GM21619 (cell line): ENCODE measurements around the gene LDLRAP1.

ENCODE experiments used
- ATAC-seq: cut with Tn5 transposase; IDR thresholded peaks from one replicate; pipeline ENCODE4 v1.9.1; 2021; ENCODE audit not compliant: unreplicated experiment

LDLRAP1 gene

GRCh38 chr1:25560788-25561187 lies 17.4 kb downstream of the LDLRAP1 start:
- no peak for ATAC-seq

- ATAC-seq: no peak
Observed at GRCh38 chr1:25561421-25562100, 18.2 kb downstream of the LDLRAP1 start.

DNA sequence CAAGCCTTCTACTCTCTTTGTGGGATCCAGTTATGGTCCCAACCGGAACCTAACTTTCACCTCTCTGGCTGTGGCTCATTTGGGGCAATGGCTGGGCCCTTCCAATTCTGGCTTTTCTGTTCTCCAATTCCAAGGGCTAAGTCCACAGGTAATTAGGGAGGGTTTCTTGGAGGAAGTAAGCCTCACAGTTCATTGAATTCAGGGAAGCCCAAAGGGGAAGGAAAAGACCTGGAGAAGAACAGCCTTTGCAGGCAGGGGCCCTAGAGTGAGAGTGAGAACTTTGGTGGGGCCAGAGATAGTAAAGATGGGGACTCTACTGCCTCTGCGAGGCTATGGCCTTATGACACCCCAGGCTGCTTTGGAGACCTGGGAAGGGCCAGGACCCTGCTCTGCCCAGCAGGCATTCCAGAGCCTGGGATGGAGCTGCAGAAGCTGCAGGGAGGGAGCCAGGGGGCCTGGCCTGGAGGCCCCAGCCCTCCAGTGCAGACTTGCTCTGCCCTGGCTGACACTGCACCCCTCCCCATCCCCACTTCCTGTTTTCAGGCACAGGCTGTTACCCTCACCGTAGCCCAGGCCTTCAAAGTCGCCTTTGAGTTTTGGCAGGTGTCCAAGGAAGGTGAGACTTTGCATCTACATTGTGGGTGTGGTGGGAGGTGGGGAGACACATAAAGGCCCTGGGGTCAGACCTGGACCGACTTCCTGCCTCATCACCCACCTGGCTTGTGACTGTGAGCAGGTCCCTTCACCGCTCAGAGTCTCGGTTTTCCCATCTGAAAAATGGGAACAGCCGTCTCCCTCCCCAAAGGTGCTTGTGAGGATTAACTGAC lies 18.9 kb downstream of the LDLRAP1 start:
- ATAC-seq: peak; percentile 70

DNA sequence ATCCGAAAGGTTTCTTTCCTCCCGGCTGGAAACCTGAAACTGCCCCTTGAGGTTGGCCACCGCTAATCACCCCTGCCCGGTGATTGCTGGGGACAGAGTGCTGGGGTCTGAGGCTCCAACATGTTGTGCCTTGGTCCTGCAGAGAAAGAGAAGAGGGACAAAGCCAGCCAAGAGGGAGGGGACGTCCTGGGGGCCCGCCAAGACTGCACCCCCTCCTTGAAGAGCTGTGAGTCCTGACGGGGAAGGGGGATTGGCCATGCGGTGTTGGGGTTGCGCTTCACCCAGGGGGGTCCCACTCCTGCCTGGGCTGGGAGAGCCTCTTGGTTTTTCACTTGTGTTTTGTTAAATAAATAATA lies 19.5 kb downstream of the LDLRAP1 start:
- no peak for ATAC-seq

DNA sequence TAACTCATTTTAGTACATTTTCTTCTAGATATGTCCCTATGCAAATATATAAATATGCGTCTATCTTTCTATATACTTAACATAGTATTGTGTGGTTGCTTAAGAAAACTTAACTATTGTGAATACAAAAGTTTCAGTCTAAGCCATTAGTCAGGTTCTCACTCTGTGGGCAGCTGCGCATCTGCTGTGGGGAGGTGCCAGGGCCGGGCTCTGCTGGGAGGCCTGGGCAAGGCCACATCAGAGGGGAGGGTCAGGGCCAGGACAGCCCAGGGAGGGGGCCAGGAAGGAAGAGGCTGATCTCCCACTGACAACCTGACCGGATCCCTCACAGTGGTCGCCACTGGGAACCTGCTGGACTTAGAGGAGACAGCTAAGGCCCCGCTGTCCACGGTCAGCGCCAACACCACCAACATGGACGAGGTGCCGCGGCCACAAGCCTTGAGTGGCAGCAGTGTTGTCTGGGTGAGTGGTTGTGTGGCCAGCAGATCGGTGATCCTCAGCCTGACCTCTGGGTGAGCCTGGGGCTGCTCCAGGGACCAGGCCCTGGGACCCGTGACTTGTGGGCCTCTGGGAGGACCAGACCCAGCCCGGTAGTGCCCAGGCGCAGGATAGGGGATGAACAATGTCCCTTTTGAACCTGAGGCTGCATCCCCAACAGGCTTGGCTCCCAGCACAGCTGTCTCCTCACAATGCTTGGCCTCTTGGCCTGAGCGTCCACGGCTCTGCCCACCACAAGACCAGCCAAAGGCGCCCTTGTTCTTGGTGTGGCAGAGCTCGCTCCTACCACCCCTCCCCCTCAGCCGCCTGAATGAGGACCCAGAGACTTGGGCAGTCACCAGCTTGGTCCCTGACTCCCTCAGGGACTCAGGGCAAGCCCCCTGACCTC lies 20.2 kb downstream of the LDLRAP1 start:
- no peak for ATAC-seq

DNA sequence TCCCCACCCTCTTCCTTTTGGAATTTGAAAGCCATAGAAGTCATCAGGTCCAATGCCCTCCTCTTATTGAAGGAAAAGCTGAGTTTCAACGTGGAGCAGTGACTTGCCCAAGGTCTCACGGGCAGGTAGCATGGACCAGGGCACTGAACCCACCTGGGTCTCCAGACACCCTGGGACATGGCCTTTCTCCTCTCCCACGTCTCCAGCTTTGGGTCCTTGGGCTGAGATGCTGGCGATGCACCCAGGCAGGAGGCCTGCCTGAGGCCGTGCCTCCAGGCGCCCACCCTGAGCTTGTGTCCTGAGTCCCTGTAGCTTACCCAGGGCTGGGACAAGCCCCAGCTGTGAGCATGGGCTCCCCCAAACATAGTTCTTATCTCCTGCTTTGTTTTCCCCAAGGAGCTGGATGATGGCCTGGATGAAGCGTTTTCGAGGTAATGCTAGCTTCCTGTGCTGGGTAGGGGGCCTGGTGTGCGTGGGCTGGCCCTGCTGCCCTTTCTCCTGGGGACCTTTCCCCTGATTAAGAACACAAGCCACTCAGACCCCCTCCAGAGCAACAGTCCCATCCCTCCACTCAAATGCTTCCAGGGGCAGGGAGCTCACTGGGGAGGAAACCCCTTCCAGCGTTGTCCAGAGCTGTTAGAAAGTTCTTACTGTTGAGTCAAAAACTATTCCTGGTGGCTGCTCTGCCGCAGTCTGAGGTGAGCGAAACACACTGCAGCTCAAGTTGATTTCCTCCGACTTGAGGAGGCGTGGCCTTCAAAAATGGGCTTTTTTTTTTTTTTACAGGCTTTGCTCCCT lies 21.6 kb downstream of the LDLRAP1 start:
- no peak for ATAC-seq

DNA sequence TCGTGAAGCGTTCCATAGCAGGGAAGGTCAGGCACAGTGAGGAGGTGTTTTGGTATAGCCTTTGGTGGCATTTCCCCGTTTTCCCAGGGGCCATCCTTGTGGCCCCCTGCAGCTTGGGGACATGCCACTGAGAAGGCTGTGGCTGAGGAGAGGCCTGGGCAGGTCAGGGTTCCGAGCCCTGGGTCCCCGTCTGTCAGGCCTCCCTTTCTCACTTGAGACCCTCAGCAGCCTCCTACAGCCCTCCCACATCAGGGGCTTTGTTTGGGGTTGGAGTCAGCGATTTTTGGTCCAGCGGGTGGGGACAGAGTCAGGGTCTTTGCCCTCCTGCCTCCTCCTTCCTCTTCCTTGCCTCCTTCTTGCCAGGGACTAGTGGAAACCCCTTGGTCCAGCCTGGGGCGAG lies 22.2 kb downstream of the LDLRAP1 start:
- no peak for ATAC-seq

DNA sequence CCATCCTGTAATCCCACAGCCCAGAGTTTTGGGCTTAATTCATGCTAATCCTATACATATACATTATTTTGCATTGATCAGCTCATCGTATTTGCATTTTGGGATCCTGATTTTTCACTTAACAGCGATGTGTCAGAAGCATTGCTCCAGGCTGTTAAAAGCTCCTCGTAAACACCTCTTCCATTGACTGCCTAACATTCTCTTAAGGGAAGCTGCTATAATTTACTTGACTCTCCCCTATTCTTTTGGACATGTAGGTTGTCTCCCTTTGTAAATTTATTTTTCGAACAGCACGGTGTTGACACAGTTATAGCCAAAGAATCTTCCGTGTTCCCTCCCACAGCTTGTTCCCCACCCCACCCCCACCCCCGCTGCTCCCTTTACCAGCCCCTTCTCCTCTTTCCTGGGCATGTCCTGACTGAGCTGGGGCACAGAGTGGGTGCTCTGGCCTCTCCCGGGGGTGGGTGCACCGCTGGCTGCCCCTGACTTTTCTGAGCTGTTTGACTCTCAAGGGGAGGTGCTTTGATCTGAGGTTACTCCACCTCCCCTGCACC lies 22.8 kb downstream of the LDLRAP1 start:
- no peak for ATAC-seq

DNA sequence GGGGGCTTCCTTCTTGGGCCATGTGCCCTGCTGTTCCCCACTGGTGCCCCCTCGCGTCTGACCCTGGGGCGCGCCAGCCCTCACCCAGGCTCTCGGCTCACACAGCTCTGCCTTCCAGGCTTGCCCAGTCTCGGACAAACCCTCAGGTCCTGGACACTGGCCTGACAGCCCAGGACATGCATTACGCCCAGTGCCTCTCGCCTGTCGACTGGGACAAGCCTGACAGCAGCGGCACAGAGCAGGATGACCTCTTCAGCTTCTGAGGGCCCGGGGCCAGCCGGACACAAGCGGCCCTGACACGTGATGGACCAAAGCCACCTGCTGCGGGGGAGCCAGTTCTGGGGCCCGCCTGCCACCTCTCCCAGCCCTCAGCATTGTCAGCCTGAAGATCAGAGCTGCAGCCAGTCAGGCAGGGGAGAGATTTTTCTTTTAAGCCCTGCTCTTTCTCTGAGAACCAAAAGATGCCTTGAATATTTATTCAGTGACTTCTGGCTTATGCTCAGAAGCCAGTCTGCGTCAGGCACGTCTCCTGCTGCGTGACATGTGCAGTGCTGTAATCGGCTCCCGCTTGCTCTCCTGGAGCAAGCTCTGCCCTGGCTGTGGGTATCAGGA lies 23.4 kb downstream of the LDLRAP1 start:
- ATAC-seq: no peak

DNA sequence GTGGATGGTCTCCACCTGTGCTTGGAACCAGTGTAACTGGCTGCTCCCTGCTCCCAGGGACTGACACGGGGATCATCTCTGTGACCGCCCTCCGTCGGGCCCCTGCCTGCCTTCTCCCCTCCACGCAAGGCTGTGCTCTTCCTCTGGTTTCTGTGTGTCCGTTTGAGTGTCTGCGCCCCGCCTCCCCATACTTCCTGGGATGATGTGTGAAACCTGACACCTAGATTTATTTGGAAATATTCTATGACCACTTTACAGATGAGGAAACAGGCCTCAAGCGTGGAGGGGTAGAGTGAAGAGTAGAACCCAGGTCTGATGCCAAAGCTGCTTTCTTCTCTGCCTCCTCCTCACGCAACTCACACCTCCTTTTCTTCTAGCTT lies 24.3 kb downstream of the LDLRAP1 start:
- no peak for ATAC-seq

GRCh38 chr1:25568090-25568833 lies 24.9 kb downstream of the LDLRAP1 start:
- ATAC-seq: no peak

GRCh38 chr1:25568834-25569596 lies 25.6 kb downstream of the LDLRAP1 start:
- no peak for ATAC-seq

- no peak for ATAC-seq
Observed at GRCh38 chr1:25569597-25570396, 26.4 kb downstream of the LDLRAP1 start.

GRCh38 chr1:25570798-25571521 lies 27.6 kb downstream of the LDLRAP1 start:
- ATAC-seq: no peak

GRCh38 chr1:25571522-25571970 lies 28.1 kb downstream of the LDLRAP1 start:
- no peak for ATAC-seq

DNA sequence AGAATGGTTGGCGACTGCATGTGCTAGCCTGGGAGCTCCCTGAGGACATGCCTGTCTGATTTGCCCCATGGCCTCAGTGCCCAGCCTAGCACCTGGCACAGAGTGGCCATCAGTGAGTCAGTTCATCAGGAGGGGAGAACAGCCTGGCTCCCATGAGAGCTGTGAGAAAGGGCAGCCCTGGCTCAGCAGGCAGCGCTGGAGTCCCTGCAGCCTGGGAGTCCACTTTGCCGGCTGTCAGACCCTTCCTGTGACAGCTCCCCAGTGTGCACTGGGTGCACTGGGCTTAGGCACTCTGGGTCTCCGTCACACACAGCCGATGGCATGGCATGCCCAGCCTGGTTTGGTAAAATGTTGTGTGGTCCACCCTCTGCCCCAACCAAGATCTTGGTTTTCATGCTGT lies 28.7 kb downstream of the LDLRAP1 start:
- ATAC-seq: no peak
